ENCODE data around the gene TGFBR3L. TPM values are rescaled to one million over a fixed set of nuclear protein-coding genes. Genes with fewer than 3 reads are reported as not detected.

TGFBR3L gene
- total and polyA plus RNA-seq, 2 of the 13 experiments (the other 11 are each of a cell fraction or from before 2014, with no cell fraction given), result 0.20 to 1.0 TPM

GRCh38 chr19:7888145-7888825 lies 26.3 kb upstream of the TGFBR3L start, which contains the start of gene LRRC8E (continued):
- TF ChIP-seq ARID3A (IDR thresholded peaks at IDR 0.05; ENCODE audit: low read depth, low read length) (no peak), ZIK1 (CRISPR knock-in tag; IDR thresholded peaks at IDR 0.05; ENCODE audit: borderline replicate concordance, low read depth) (peak; percentile 58; the same call in 1 of the 2 replicates), ZNF383 (CRISPR knock-in tag; IDR thresholded peaks at IDR 0.05; ENCODE audit: borderline replicate concordance) (no peak), ZNF253 (CRISPR knock-in tag; IDR thresholded peaks at IDR 0.05; ENCODE audit: borderline replicate concordance) (0 out of 2 replicates have a peak, but pooled peaks have one; percentile 65), NCOR1 (IDR thresholded peaks at IDR 0.05; ENCODE audit: borderline replicate concordance, low read length) (no peak), DR1 (CRISPR knock-in tag; IDR thresholded peaks at IDR 0.05) (no peak; the same call in 1 of the 2 replicates), SYNCRIP (IDR thresholded peaks at IDR 0.05; ENCODE audit: insufficient read depth, low read depth, low read length) (no peak), SMAD1 (CRISPR knock-in tag; IDR thresholded peaks at IDR 0.05; ENCODE audit: borderline replicate concordance, low read depth) (peak; percentile 33; the same call in 1 of the 2 replicates), MAZ (IDR thresholded peaks at IDR 0.05; ENCODE audit: borderline replicate concordance, low read depth, low read length) (peak; percentile 44; the same call in 1 of the 2 replicates), MAZ (CRISPR knock-in tag; IDR thresholded peaks at IDR 0.05; ENCODE audit: low read depth) (no peak; the same call in none of the 2 replicates), MYC (CRISPR knock-in tag; IDR thresholded peaks at IDR 0.05; ENCODE audit: borderline replicate concordance) (peak; percentile 57; the same call in 1 of the 2 replicates), SRF (IDR thresholded peaks at IDR 0.05; ENCODE audit: low read depth, low read length) (no peak), ZFX (CRISPR knock-in tag; IDR thresholded peaks at IDR 0.05; ENCODE audit: low read depth) (peak; percentile 91), POLR2AphosphoS2 (IDR thresholded peaks at IDR 0.05; ENCODE audit: low read depth, low read length) (no peak), ARNTL (CRISPR knock-in tag; IDR thresholded peaks at IDR 0.05) (peak; percentile 56; the same call in 1 of the 2 replicates), ZNF335 (CRISPR knock-in tag; IDR thresholded peaks at IDR 0.05) (peak; percentile 21; the same call in 1 of the 2 replicates)
- TF ChIP-seq, protein P1, sequence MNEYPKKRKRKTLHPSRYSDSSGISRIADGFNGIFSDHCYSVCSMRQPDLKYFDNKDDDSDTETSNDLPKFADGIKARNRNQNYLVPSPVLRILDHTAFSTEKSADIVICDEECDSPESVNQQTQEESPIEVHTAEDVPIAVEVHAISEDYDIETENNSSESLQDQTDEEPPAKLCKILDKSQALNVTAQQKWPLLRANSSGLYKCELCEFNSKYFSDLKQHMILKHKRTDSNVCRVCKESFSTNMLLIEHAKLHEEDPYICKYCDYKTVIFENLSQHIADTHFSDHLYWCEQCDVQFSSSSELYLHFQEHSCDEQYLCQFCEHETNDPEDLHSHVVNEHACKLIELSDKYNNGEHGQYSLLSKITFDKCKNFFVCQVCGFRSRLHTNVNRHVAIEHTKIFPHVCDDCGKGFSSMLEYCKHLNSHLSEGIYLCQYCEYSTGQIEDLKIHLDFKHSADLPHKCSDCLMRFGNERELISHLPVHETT (CRISPR knock-in tag; conservative IDR thresholded peaks at IDR 0.05), result no peak; the same call in 1 of the 2 replicates
- TF ChIP-seq, protein P2, sequence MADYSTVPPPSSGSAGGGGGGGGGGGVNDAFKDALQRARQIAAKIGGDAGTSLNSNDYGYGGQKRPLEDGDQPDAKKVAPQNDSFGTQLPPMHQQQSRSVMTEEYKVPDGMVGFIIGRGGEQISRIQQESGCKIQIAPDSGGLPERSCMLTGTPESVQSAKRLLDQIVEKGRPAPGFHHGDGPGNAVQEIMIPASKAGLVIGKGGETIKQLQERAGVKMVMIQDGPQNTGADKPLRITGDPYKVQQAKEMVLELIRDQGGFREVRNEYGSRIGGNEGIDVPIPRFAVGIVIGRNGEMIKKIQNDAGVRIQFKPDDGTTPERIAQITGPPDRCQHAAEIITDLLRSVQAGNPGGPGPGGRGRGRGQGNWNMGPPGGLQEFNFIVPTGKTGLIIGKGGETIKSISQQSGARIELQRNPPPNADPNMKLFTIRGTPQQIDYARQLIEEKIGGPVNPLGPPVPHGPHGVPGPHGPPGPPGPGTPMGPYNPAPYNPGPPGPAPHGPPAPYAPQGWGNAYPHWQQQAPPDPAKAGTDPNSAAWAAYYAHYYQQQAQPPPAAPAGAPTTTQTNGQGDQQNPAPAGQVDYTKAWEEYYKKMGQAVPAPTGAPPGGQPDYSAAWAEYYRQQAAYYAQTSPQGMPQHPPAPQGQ (CRISPR knock-in tag; IDR thresholded peaks at IDR 0.05; ENCODE audit: borderline replicate concordance), result no peak
- TF ChIP-seq, protein P3, sequence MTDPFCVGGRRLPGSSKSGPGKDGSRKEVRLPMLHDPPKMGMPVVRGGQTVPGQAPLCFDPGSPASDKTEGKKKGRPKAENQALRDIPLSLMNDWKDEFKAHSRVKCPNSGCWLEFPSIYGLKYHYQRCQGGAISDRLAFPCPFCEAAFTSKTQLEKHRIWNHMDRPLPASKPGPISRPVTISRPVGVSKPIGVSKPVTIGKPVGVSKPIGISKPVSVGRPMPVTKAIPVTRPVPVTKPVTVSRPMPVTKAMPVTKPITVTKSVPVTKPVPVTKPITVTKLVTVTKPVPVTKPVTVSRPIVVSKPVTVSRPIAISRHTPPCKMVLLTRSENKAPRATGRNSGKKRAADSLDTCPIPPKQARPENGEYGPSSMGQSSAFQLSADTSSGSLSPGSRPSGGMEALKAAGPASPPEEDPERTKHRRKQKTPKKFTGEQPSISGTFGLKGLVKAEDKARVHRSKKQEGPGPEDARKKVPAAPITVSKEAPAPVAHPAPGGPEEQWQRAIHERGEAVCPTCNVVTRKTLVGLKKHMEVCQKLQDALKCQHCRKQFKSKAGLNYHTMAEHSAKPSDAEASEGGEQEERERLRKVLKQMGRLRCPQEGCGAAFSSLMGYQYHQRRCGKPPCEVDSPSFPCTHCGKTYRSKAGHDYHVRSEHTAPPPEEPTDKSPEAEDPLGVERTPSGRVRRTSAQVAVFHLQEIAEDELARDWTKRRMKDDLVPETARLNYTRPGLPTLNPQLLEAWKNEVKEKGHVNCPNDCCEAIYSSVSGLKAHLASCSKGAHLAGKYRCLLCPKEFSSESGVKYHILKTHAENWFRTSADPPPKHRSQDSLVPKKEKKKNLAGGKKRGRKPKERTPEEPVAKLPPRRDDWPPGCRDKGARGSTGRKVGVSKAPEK (CRISPR knock-in tag; IDR thresholded peaks at IDR 0.05; ENCODE audit: borderline replicate concordance), result no peak

All from HepG2 (cell line).